Measurements from ENCODE around the gene SELENOV. TPM values are rescaled to one million over a fixed set of nuclear protein-coding genes. Genes with fewer than 3 reads are reported as not detected.

SELENOV gene, protein sequence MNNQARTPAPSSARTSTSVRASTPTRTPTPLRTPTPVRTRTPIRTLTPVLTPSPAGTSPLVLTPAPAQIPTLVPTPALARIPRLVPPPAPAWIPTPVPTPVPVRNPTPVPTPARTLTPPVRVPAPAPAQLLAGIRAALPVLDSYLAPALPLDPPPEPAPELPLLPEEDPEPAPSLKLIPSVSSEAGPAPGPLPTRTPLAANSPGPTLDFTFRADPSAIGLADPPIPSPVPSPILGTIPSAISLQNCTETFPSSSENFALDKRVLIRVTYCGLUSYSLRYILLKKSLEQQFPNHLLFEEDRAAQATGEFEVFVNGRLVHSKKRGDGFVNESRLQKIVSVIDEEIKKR
- total RNA-seq, result not detected in 2 replicates

DNA sequence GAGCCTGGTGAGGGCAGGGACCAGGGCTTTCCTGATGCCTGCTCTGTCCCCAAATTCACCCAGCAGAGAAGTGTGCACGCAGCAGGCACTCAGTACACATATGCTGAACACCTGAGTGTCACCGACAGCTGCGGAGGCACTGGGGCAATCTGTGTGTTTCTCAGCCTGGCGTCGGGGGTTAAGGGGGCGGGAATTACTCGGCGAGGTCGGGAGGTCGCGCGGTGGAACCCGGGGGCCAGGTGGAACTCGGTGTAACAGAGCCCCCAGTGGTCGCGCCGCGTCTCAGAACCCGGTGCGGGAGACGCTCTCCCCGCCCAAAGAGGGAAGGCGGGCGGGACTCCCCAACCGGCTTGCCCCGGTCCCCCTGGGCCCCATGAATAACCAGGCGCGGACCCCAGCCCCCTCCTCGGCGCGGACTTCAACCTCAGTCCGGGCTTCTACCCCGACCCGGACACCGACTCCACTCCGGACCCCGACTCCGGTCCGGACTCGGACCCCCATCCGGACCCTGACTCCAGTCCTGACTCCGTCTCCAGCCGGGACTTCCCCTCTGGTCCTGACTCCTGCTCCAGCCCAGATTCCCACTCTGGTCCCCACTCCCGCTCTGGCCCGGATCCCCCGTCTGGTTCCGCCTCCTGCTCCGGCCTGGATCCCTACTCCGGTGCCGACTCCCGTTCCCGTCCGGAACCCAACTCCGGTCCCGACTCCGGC, at the start of gene SELENOV:
SELENOV (plus strand) TSS at position 300 of the 711 bp plus-strand sequence; CDS start at position 374, 74 bp downstream.

DNA sequence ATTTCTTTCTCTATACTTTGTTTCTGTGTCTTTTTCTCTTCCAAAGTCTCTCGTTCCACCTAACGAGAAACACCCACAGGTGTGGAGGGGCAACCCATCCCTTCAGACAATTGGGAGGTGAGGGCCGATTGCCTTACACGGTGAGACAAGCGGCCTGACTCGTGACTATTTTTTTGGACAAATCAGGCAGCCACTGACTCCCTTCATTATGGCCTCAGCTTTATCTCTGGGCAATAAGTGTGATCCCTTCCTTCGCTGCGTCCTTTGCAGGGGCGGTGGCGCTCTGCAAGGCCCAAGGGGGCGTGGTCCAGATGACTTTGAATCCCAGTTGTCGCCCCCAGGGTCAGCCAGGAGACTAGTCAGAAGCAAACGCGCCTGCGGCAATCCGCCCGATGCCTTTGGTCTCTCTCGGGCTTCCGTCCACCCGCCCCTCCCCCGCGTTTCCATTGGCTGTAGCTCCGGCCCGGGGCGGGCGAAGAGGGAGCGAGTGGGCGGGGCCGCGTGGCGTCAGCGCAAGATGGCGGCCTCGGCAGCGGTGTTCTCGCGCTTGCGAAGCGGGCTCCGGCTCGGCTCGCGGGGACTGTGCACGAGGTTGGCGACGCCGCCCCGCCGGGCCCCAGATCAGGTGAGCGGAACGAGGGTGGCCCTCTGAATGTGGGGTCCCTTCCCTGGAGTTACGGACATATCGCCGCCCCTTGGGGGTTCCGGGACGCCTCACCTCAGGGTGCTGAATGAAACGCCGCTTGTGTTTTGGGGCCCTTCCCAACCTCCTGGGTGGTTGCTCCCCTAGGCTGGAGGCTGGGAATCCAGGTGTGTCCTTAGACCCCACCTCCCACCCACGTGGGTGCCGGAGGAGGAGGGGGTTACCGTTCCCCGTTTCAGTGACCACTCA, 34.4 kb upstream of the SELENOV start, which contains the start of gene TIMM50:
TIMM50 (plus strand) TSS at position 502 of the 892 bp plus-strand sequence; CDS start at position 518, 16 bp downstream.

DNA sequence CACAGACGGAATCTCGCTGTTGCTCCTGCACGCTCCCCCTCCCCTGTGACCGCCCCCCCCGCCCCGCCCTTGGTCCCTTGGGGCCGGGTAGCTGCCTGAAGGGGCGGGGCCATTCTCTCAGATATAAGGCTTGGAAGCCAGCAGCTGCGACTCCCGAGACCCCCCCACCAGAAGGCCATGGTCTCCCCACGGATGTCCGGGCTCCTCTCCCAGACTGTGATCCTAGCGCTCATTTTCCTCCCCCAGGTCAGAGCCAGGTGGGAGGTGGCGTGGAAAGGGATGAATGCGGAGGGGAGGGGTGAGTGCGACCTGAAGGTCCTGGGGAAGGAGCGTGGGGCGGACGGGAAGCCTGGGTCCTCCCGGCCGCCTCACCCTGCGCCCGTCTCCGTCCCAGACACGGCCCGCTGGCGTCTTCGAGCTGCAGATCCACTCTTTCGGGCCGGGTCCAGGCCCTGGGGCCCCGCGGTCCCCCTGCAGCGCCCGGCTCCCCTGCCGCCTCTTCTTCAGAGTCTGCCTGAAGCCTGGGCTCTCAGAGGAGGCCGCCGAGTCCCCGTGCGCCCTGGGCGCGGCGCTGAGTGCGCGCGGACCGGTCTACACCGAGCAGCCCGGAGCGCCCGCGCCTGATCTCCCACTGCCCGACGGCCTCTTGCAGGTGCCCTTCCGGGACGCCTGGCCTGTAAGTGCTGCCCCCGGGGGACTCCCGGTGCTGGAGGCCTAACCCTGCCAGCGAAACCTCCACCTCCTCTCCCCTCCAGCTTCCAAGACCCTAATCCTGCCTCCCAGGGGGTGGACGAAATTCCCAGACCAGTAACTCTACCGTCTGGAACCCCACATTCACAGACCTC, 15.9 kb upstream of the SELENOV start, which contains the start of gene DLL3:
DLL3 (plus strand) TSS at position 150 of the 845 bp plus-strand sequence; CDS start at position 178, 28 bp downstream.

DNA sequence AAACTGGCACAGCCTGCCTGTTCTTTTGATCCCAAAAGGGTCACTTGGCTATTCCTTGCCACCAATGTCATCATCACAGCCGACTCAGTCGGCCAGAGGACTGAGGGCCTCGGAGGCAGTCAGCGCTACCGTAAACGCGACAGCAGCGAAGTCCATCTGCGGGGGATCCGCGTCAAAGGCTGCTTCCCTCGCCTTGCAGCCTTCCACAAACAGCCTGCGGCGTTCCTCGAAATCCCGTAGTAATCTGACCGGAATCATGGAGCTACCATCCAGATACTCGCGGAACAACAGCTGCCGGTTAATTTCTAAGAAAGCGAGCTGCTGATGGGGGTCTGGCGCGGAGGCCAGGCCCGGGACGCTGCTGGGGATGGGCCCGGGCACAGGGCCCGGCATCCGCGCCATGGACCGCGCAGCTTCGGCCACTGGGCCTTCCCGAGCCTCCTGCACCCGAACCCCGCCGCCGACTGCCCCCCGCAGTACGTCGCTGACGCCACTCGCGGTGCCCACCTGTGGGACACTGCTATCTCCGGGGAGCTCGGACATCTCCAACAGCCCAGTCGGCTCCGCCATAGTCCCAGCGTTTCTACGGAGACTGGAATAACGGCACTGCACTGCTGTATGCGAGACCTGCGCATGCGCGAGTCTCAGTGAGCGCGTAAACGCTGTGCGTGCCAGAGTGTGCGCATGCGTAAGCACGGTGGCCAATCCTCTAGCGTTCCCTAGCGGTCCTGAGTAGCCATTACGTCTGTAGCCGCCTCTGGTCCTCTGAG, 17.5 kb downstream of the SELENOV start, which contains the start of gene EID2B:
EID2B (minus strand) TSS at position 620 of the 770 bp plus-strand sequence; CDS start at position 570, 50 bp downstream.

DNA sequence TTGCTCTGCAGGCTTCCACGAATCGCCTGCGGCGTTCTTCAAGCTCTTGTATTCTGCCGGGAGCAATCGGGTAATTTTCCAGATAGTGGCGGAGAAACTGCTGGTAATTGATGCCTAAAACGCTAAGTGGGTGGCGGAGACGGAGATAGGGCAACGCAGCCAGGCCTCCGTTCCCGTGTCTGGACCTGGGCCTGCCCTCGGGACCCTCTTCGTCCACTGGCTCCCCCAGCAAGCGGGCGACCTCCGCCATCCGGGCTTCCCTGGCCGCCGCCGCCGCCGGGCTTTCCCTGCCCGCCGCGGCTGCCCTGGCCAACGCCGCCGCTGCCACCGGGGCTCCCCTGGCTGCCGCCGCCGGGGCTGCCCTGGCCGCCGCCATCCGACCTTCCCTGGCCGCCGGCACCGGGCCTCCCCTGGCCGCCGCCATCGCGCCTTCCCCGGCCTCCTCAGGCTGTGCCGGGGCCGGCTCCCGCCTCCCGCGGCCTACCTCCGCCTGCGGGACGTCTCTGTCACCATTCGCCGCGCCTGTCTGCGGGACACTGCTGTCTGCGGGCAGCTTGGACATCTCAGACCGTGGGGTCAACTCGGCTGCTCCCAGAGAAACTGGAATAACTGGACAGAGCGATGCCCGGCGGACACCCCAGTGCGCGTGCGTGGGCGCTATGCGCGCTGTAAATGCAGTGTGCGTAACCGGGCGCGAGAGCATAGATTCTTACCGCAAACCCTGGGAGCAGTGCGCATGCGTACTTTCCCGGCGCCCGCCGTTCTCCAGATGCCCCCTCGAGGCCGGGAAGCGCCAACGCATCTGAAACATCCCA, 24.8 kb downstream of the SELENOV start, which contains the start of gene EID2:
EID2 (minus strand) TSS at position 644 of the 815 bp plus-strand sequence; CDS start at position 562, 82 bp downstream.

Other genes with a start within 250 kb of the SELENOV start
- not detected in 2 replicates for gene IFNL2, start 246.7 kb upstream of the SELENOV start, total RNA-seq
- not detected in 2 replicates for gene IFNL1, start 218.7 kb upstream of the SELENOV start, total RNA-seq
- 0.24 and 0.32 TPM in 2 replicates for gene LRFN1, start 194.3 kb upstream of the SELENOV start, total RNA-seq
- 3.7 and 8.4 TPM in 2 replicates for gene GMFG, start 179.1 kb upstream of the SELENOV start, total RNA-seq
- gene SAMD4B, start 172.7 kb upstream of the SELENOV start, total RNA-seq, result 109 and 110 TPM in 2 replicates
- 32.9 and 35.5 TPM in 2 replicates for gene PAF1, start 124.0 kb upstream of the SELENOV start, total RNA-seq
- 31.2 and 32.2 TPM in 2 replicates for gene MED29, start 123.8 kb upstream of the SELENOV start, total RNA-seq
- gene ZFP36, start 108.3 kb upstream of the SELENOV start, total RNA-seq, result 18.9 and 19.0 TPM in 2 replicates
- gene PLEKHG2, start 102.5 kb upstream of the SELENOV start, total RNA-seq, result 41.0 and 41.9 TPM in 2 replicates
- gene RPS16, start 79.2 kb upstream of the SELENOV start, total RNA-seq, result 213 and 236 TPM in 2 replicates
- 87.7 and 93.9 TPM in 2 replicates for gene SUPT5H, start 69.6 kb upstream of the SELENOV start, total RNA-seq
- gene TIMM50, start 34.3 kb upstream of the SELENOV start, total RNA-seq, result 32.9 and 33.4 TPM in 2 replicates
- not detected in 2 replicates for gene DLL3, start 16.2 kb upstream of the SELENOV start, total RNA-seq
- 3.7 and 4.4 TPM in 2 replicates for gene EID2B, start 17.7 kb downstream of the SELENOV start, total RNA-seq
- gene EID2, start 25.0 kb downstream of the SELENOV start, total RNA-seq, result 9.0 and 9.2 TPM in 2 replicates
- gene LGALS13, start 87.4 kb downstream of the SELENOV start, total RNA-seq, result not detected in 2 replicates
- not detected in 2 replicates for gene LGALS16, start 140.8 kb downstream of the SELENOV start, total RNA-seq
- gene LGALS14, start 189.3 kb downstream of the SELENOV start, total RNA-seq, result not detected in 2 replicates
- not detected in 2 replicates for gene CLC, start 222.9 kb downstream of the SELENOV start, total RNA-seq

Data from hair follicle dermal papilla cell (primary cell).